GM19467 (cell line): ENCODE results near the gene TTC9B.

ENCODE experiments used
- ATAC-seq: cut with Tn5 transposase; IDR thresholded peaks from one replicate; pipeline ENCODE4 v1.9.1; 2021; ENCODE audit warnings: mild to moderate bottlenecking, moderate library complexity; ENCODE audit not compliant: unreplicated experiment

TTC9B gene

DNA sequence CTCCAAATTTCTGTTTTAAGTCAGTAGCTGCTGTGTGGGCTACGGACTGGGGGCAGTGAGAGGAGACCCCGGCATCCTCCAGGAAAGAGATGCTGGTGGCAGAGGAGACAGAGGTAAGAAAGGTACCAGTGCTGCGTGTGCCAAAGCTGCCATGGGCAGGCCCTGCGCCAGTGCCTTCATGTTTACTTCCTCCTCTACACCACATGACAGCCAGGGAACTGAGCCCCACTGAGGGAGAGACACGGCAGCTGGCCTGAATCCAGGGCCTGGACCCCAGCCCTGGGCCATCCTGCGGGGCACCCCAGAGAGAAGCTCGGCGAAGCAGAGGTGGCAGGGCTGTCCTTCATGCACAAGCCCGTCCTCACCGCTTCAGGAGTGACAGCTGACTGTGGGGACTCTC lies 31.0 kb upstream of the TTC9B start:
- no peak for ATAC-seq

- ATAC-seq, result no peak
Observed at GRCh38 chr19:40247735-40248262, 29.6 kb upstream of the TTC9B start.

DNA sequence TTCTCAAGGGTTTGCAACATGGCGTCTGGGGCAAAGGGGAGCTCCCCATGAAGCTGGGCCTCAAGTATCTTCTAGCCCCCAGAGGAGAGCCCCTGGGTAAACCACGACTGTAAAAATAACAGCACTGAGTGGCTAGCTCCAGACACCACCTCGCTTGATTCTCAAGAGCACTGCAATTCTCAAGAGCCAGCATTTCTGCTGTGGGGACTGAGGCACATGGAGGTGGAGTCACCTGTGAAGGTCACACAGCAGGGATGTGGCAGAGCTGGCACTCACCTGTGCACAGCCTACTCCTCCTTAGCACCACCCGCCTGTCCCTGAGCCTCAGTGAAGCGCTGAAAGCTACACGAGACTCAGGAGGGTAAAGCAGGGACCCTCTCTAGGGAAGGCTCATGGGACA lies 29.0 kb upstream of the TTC9B start:
- no peak for ATAC-seq

DNA sequence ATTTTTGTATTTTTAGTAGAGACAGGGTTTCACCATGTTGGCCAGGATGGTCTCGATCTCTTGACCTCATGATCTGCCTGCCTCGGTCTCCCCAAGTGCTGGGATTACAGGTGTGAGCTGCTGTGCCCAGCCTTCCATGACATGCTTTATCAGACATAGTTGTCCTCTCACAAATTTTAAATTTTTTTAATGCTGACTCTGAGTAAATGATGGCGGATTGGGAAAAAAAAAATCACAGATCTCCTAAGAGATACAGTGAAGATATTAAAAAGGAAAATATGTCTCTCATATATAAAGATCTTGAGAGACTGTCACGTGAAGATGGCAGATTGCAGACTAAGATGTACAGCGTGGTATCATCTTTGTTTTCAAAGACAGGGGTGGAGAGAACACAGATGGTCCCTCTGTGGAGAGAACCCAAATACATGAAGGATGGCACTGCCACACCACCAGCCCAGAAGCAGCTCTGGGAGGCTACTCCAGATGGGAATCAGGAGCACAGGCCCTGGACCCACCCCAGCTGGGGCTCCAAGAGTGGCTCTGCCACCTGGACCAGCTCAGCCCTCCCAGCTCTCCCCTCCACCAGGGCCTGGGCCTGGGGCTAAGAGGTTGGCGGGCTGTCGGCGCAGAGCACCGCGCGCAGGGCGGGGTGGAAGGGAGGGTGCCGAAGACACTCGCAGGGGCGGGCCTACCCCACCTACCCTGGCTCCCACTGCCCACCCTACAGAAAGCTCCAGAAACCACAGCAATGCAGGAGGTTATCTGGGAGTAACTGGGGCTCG lies 28.3 kb upstream of the TTC9B start:
- no peak for ATAC-seq

GRCh38 chr19:40245506-40246128 lies 27.4 kb upstream of the TTC9B start:
- no peak for ATAC-seq

GRCh38 chr19:40244579-40245317 lies 26.6 kb upstream of the TTC9B start:
- no peak for ATAC-seq

- ATAC-seq, result no peak
Observed at GRCh38 chr19:40243181-40243580, 25.0 kb upstream of the TTC9B start.

GRCh38 chr19:40242480-40242879 lies 24.3 kb upstream of the TTC9B start:
- ATAC-seq, result no peak

GRCh38 chr19:40241809-40242384 lies 23.7 kb upstream of the TTC9B start:
- ATAC-seq, result no peak

- no peak for ATAC-seq
Observed at GRCh38 chr19:40241125-40241808, 23.1 kb upstream of the TTC9B start.

DNA sequence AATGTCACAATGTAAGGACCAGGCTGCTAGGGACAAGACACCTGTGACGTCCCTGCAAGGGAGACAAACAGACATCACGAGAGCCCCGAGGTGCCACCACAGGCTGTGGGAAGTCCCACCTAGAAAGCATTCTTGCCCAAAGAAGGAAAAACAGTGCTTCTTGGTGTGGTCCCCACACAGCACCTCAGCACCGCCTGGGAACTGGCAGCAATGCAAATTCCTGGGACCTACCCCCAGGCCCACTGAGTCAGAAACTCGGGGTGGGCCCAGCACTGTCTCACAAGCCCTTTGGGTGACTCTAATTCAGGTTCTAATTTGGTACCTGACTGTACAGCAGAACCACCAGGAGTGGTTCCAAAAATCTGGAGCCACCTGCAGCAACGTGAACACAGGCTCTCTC lies 22.1 kb upstream of the TTC9B start:
- ATAC-seq, result no peak

DNA sequence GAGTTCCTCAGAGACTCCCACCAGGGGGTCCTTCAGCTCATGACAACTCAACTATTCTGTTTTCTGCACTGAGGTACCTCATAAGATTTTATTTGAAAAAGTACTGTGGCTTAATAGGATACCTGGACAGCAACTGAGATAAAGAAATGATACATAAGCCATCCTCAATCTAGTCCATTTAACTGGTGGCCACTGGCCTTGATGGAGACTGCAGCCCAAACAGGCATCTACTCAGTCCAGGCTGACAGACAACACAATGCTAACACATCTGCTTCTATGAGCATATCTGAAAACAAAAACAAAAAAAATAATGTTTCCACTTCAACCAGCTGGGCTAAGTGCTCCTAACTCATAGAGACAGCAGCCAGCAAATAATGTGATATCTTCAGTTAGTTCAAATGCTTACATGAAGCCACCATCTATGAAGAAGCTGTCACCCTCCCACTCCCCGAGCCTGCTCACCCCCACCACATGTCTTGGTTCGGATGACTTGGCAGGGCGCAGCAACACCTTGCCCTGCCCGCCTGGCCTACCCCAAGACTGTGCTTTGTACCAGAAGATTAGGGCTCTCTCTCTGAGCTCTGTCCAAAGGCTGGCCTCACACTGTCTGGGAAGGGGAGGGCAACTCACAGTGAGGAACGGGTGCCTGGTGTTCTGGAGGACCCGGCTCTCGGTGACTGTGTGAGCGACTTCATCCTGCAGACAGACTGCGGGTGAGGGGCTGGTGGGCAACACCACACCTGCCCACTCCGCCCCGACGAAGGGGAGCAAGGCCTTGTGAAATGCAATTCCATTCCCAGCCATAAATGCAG lies 21.4 kb upstream of the TTC9B start:
- no peak for ATAC-seq

DNA sequence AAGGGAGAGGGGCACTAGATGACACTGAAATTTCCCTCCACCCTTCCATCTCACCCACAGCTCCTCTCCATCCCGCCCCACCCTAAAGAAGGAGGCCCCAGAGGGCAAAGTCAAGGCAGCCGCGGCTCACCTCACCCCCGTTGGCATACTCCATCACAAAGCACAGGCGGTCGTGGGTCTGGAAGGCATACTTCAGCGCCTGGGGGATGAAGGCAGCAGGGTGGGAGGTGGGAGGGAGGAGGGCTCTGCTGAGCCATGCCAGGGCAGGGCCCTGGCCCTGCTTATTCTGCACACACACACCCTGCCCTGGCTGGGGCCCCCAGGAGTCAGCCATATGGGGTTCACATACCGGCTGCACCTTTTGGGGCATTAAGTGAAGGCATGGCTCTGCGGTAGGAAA lies 20.6 kb upstream of the TTC9B start:
- no peak for ATAC-seq

GRCh38 chr19:40237791-40238190 lies 19.6 kb upstream of the TTC9B start:
- no peak for ATAC-seq

DNA sequence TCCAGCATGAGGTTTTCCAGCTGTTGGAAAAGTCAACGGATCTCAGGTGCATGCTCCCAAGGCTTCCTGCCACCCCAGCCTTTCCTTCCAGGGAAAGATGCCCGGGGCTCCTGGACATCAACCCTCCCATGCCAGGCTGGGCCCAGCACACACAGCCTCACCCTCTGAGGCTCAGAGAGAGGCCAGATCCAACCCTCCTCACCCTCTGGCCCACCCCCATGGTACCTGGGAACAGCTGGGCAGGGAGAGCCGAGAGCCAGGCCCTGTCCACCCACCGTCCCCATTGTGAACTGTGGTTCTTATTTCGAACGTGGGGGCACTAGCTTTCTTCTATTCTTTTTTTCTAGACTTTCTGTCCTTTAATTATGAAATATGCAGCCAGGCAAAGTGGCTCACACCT lies 18.2 kb upstream of the TTC9B start:
- ATAC-seq, result no peak

DNA sequence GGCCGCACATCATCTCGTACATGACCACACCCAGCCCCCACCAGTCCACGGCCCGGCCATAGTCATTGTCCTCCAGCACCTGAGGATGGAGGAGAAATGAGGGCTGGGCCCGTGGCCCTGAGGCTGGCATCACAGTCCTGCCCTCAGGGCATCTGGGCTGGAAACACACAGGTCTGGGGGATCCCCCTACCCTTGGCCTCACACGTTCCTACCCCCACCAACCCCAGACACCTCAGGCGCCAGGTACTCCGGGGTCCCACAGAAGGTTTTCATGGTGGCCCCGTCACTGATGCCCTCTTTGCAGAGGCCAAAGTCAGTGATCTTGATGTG lies 17.8 kb upstream of the TTC9B start:
- ATAC-seq, result no peak

- no peak for ATAC-seq
Observed at GRCh38 chr19:40235238-40236025, 17.2 kb upstream of the TTC9B start.

DNA sequence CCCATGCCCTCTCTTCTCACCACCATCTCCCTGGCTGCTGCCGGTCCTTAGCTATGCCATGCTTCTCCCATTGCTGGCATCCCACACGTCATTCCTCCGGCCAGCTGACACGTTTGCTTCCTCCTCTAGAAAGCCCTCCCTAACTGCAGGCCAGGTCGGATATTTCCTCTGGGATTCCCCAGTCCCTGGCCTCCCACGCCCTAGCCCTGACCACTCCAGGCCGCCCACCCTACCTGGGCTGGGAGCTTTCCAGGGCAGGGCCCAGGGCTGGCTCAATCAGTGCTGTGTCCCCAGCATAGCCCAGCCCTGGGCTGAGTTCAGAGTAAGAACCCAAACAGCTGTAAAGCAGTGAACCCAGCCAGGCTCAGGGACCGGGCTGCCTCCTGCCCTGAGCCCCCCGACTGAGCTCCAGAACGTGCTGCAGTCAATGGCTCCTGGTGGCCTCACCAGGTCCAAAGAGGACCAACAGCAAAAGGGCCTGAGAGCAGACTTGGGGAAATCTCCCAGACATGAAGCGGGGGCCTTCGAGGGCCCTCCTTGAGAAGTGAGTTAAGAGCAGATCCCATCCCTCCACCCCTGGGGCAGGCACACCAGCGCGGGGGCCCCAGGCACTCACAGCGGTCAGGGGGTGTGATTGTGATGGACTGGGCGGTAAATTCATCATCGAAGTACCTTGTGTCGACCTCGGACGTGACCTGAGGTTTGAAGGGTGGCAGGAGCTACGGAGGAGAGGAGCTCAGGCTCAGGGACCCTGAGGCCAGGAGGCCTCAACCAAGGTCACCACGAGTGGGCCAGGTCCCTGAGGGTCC lies 16.4 kb upstream of the TTC9B start:
- ATAC-seq, result no peak
